H9 (cell line): ENCODE results near the gene PTK6. TPM values are rescaled to one million over a fixed set of nuclear protein-coding genes. Genes with fewer than 3 reads are reported as not detected.

Experiments used
- DNase-seq: peaks from one replicate; pipeline ENCODE4 v3.0.0-alpha.2; 2017
- H2AFZ ChIP-seq: one replicate; pipeline ENCODE4 v1.6.1; 2013; ENCODE audit warnings: mild to moderate bottlenecking, low read length, control low read depth, moderate library complexity
- H2AK5ac ChIP-seq: 2 replicates; pipeline ENCODE4 v1.6.1; 2013; ENCODE audit warnings: low read length, control low read depth, mixed read lengths; ENCODE audit not compliant: insufficient read length
- H2BK120ac ChIP-seq: one replicate; pipeline ENCODE4 v1.6.1; 2013; ENCODE audit warnings: low read depth, mild to moderate bottlenecking, low read length, control low read depth, inconsistent platforms; ENCODE audit not compliant: poor library complexity, severe bottlenecking
- H2BK12ac ChIP-seq: 2 replicates; pipeline ENCODE4 v1.6.1; 2013; ENCODE audit warnings: low read length, control low read depth, mixed read lengths, low read depth; ENCODE audit not compliant: insufficient read length
- H2BK15ac ChIP-seq: 2 replicates; pipeline ENCODE4 v1.6.1; 2013; ENCODE audit warnings: low read depth, low read length, control low read depth
- H2BK20ac ChIP-seq: one replicate; pipeline ENCODE4 v1.6.1; 2013; ENCODE audit warnings: low read depth, mild to moderate bottlenecking, low read length, control low read depth, inconsistent platforms; ENCODE audit not compliant: poor library complexity, severe bottlenecking
- H2BK5ac ChIP-seq: 2 replicates; pipeline ENCODE4 v1.6.1; 2013; ENCODE audit warnings: low read length, control low read depth, mixed read lengths; ENCODE audit not compliant: insufficient read length
- H3K14ac ChIP-seq: 2 replicates; pipeline ENCODE4 v1.6.1; 2013; ENCODE audit warnings: low read length, control low read depth; ENCODE audit not compliant: insufficient read depth
- H3K18ac ChIP-seq: 2 replicates; pipeline ENCODE4 v1.6.1; 2013; ENCODE audit warnings: low read depth, mild to moderate bottlenecking, mixed read lengths, low read length, control low read depth; ENCODE audit not compliant: insufficient read length
- H3K23ac ChIP-seq: 2 replicates; pipeline ENCODE4 v1.6.1; 2013; ENCODE audit warnings: low read length, control low read depth, mixed read lengths, low read depth; ENCODE audit not compliant: insufficient read length
- H3K23me2 ChIP-seq: 2 replicates; pipeline ENCODE4 v1.6.1; 2013; ENCODE audit warnings: low read depth, mild to moderate bottlenecking, mixed read lengths, low read length, control low read depth; ENCODE audit not compliant: insufficient read length, poor library complexity, severe bottlenecking
- H3K27ac ChIP-seq: 2 replicates; pipeline ENCODE4 v1.5.1; 2013; ENCODE audit warnings: low read length, control low read depth, mixed read lengths, low read depth; ENCODE audit not compliant: insufficient read length
- H3K27me3 ChIP-seq: 2 replicates; pipeline ENCODE4 v1.6.1; 2013; ENCODE audit warnings: low read length, control low read depth, inconsistent platforms; ENCODE audit not compliant: insufficient read depth
- H3K4ac ChIP-seq: 2 replicates; pipeline ENCODE4 v1.6.1; 2013; ENCODE audit warnings: low read depth, mild to moderate bottlenecking, control low read depth, inconsistent platforms, low read length, moderate library complexity
- H3K4me1 ChIP-seq: 2 replicates; pipeline ENCODE4 v1.6.1; 2013; ENCODE audit warnings: low read length, control low read depth, inconsistent platforms; ENCODE audit not compliant: insufficient read depth
- H3K4me2 ChIP-seq: 2 replicates; pipeline ENCODE4 v1.6.1; 2013; ENCODE audit warnings: low read length, control low read depth, mixed read lengths; ENCODE audit not compliant: insufficient read length, insufficient read depth
- H3K56ac ChIP-seq: 2 replicates; pipeline ENCODE4 v1.6.1; 2013; ENCODE audit warnings: low read depth, mild to moderate bottlenecking, mixed read lengths, low read length, control low read depth; ENCODE audit not compliant: insufficient read length
- H3K79me1 ChIP-seq: 2 replicates; pipeline ENCODE4 v1.6.1; 2013; ENCODE audit warnings: low read depth, mild to moderate bottlenecking, moderate library complexity, low read length, control low read depth, inconsistent platforms; ENCODE audit not compliant: insufficient read depth, poor library complexity, severe bottlenecking
- H3K79me2 ChIP-seq: 2 replicates; pipeline ENCODE4 v1.6.1; 2013; ENCODE audit warnings: low read length, control low read depth, inconsistent platforms; ENCODE audit not compliant: insufficient read depth
- H3K9ac ChIP-seq: 2 replicates; pipeline ENCODE4 v1.6.1; 2013; ENCODE audit warnings: low read length, control low read depth, mixed read lengths; ENCODE audit not compliant: insufficient read length; ENCODE audit errors: extremely low read depth
- H3K9me3 ChIP-seq: one replicate; pipeline ENCODE4 v1.6.1; 2013; ENCODE audit warnings: low read depth, low read length, inconsistent platforms; ENCODE audit not compliant: control insufficient read depth
- H3T11ph ChIP-seq: one replicate; pipeline ENCODE4 v1.6.1; 2013; ENCODE audit warnings: mild to moderate bottlenecking, low read length, control low read depth, inconsistent platforms
- H4K20me1 ChIP-seq: one replicate; pipeline ENCODE4 v1.6.1; 2013; ENCODE audit not compliant: control insufficient read depth, insufficient read length, insufficient read depth
- H4K5ac ChIP-seq: 2 replicates; pipeline ENCODE4 v1.6.1; 2013; ENCODE audit warnings: low read depth, mild to moderate bottlenecking, mixed read lengths, low read length, control low read depth; ENCODE audit not compliant: insufficient read length
- H4K8ac ChIP-seq: replicated peaks from 2 replicates; pipeline ENCODE4 v1.6.1; 2013; ENCODE audit warnings: low read length, control low read depth, mixed read lengths, low read depth; ENCODE audit not compliant: insufficient read length
- H4K91ac ChIP-seq: 2 replicates; pipeline ENCODE4 v1.6.1; 2013; ENCODE audit warnings: low read depth, mild to moderate bottlenecking, moderate library complexity, mixed read lengths, low read length, control low read depth; ENCODE audit not compliant: insufficient read length
- H3K27ac Mint-ChIP-seq, 3 experiments: 2 replicates in 2 of 3; 3 replicates in 1 of 3; pipeline ENCODE4 v1.8.0; 2020 to 2021; ENCODE audit warnings: mixed read lengths in 3 of 3, mild to moderate bottlenecking in 1 of 3, moderate library complexity in 1 of 3
- H3K27me3 Mint-ChIP-seq: 2 replicates; pipeline ENCODE4 v1.8.0; 2021; ENCODE audit warnings: low read depth, mild to moderate bottlenecking, moderate library complexity, mixed read lengths
- H3K36me3 Mint-ChIP-seq, 3 experiments: 2 replicates in 2 of 3; 3 replicates in 1 of 3; pipeline ENCODE4 v1.8.0; 2020 to 2021; ENCODE audit warnings: low read depth in 3 of 3, mixed read lengths in 3 of 3; ENCODE audit not compliant: insufficient read depth in 1 of 3
- H3K4me1 Mint-ChIP-seq, 2 experiments: 2 replicates each; pipeline ENCODE4 v1.8.0; 2020; ENCODE audit warnings: mixed read lengths in 2 of 2
- H3K4me3 Mint-ChIP-seq, 2 experiments: 2 replicates in 1 of 2; 3 replicates in 1 of 2; pipeline ENCODE4 v1.8.0; 2020 to 2021; ENCODE audit warnings: mild to moderate bottlenecking in 2 of 2, mixed read lengths in 2 of 2, moderate library complexity in 1 of 2
- H3K9me3 Mint-ChIP-seq, 2 experiments: 2 replicates in 1 of 2; 3 replicates in 1 of 2; pipeline ENCODE4 v1.8.0; 2020; ENCODE audit warnings: mild to moderate bottlenecking in 2 of 2, mixed read lengths in 2 of 2, moderate library complexity in 1 of 2
- WGBS: extraction: QIAGEN DNeasy Blood & Tissue Kit; methylation state at CpG from one replicate; pipeline ENCODE4 v1.1.7; 2013; ENCODE audit warnings: missing lambda C conversion rate, low lambda C conversion rate, mixed read lengths; ENCODE audit not compliant: insufficient read length; ENCODE audit errors: extremely low coverage; 5-methylcytosine and 5-hydroxymethylcytosine counted together
- total RNA-seq: library from RNA; stranded (reverse); gene quantifications from 2 replicates; pipeline ENCODE4 v1.2.1, GENCODE V29; 2021
- TF ChIP-seq, protein P1 (sequence below): fragments of 200-600 bp; sonication (generic); conservative IDR thresholded peaks from 3 replicates; pipeline ENCODE4 v1.8.0; 2021; ENCODE audit warnings: antibody characterized with exemption, mild to moderate bottlenecking

The PTK6 gene
- total RNA-seq, 1 experiment from 2014 or later: 0.46 TPM

DNA sequence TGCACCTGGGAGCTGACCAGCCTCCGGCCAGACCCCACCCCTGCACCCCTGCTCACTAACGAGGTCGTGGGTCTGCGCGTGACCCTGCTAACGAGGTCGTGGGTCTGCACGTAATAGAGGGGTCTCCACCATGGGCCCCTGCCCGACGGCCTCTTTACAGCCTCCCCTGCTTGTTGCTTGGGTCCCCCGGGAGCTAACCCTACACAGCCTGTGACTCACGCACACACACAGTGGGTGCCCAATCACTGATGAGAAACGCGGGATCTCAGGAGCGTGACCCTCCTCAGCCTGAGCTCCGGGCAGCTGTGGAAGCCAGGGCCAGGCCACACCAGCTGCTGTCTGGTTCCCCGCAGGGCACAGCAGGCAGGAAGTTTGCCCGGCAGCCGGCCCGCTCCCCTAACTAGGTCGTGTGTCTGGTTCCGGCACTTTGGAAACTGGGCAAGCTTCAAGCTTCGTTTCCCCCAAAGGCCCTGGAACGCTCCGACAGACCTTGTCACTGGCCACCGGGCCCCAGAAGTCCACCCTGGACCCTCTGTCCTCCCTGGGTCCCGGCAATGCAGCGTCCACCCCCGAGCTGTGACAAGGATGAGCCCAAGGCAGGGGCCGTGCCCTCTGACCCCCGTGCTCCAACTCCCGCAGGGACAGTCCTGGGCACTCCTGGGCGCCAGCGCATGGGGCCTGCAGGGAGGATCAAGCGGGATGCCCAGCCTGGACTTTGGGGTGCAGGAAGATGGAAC, 767 bp downstream of the PTK6 start:
- WGBS: no CpG with 5 or more reads among the region's 35 CpGs
- H3K36me3 Mint-ChIP-seq: no peaks in the 10 kb centered on the region
- H3K27me3 ChIP-seq: no peaks in the 10 kb centered on the region
- H3K9me3 Mint-ChIP-seq: no peaks in the 10 kb centered on the region
- H3K56ac ChIP-seq: no peak overlapping the region
- no peak overlapping the region for H2BK5ac ChIP-seq
- no peak overlapping the region for H3K18ac ChIP-seq
- no peaks in the 10 kb centered on the region for H3K79me1 ChIP-seq
- H2BK12ac ChIP-seq: no peak overlapping the region
- no peak overlapping the region for H2AFZ ChIP-seq
- no peak overlapping the region for H3K14ac ChIP-seq
- peaks cover 3 to 8% of the 10 kb centered on the region in 2 experiments; a peak in 3 of 4 replicates for H3K4me1 Mint-ChIP-seq
- H3K9ac ChIP-seq: no peak overlapping the region
- no peaks in the 10 kb centered on the region for H3K4me1 ChIP-seq
- H2AK5ac ChIP-seq: no peak overlapping the region
- H3K23ac ChIP-seq: no peak overlapping the region
- no peak overlapping the region for H3K4me2 ChIP-seq
- no peaks in the 10 kb centered on the region for H3K9me3 ChIP-seq
- H4K91ac ChIP-seq: no peak overlapping the region
- no peak overlapping the region for H2BK15ac ChIP-seq
- peaks cover 5% of the 10 kb centered on the region for H4K20me1 ChIP-seq
- H3K23me2 ChIP-seq: no peaks in the 10 kb centered on the region
- H3K27ac Mint-ChIP-seq: peak overlapping the region in 2 of 3 experiments; percentile 49 to 61; a peak in 3 of 7 replicates
- no peak overlapping the region for H3K27ac ChIP-seq
- TF ChIP-seq, protein P1, sequence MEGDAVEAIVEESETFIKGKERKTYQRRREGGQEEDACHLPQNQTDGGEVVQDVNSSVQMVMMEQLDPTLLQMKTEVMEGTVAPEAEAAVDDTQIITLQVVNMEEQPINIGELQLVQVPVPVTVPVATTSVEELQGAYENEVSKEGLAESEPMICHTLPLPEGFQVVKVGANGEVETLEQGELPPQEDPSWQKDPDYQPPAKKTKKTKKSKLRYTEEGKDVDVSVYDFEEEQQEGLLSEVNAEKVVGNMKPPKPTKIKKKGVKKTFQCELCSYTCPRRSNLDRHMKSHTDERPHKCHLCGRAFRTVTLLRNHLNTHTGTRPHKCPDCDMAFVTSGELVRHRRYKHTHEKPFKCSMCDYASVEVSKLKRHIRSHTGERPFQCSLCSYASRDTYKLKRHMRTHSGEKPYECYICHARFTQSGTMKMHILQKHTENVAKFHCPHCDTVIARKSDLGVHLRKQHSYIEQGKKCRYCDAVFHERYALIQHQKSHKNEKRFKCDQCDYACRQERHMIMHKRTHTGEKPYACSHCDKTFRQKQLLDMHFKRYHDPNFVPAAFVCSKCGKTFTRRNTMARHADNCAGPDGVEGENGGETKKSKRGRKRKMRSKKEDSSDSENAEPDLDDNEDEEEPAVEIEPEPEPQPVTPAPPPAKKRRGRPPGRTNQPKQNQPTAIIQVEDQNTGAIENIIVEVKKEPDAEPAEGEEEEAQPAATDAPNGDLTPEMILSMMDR: no peak
- DNase-seq: no peak
- no peak overlapping the region for H4K8ac ChIP-seq
- H2BK20ac ChIP-seq: no peak overlapping the region
- H3K4ac ChIP-seq: no peak overlapping the region
- no peak overlapping the region for H2BK120ac ChIP-seq
- H3K27me3 Mint-ChIP-seq: no peaks in the 10 kb centered on the region
- H4K5ac ChIP-seq: no peak overlapping the region
- H3K4me3 Mint-ChIP-seq: no peak overlapping the region
- H3T11ph ChIP-seq: no peak overlapping the region
- H3K79me2 ChIP-seq: no peaks in the 10 kb centered on the region
